G401 (cell line): ENCODE measurements around the gene WNT8A. TPM values are rescaled to one million over a fixed set of nuclear protein-coding genes. Genes with fewer than 3 reads are reported as not detected.

ENCODE experiments used
- DNase-seq: peaks from one replicate; pipeline ENCODE4 v3.0.0-alpha.2; 2015; ENCODE audit warnings: low spot score
- in situ Hi-C: cut with HindIII; loops from 2 replicates; pipeline ENCODE4 v1.10.0; 2016; ENCODE audit warnings: low sequenced_read_pairs, mixed read lengths
- total RNA-seq: library from RNA; depleted of rRNA; stranded (reverse); fragments of >200 nt; shearing (Covaris generic); gene quantifications from 2 replicates; pipeline ENCODE4 v1.2.3, GENCODE V29; 2014; rRNA removed

WNT8A gene
- total RNA-seq, 1 experiment from 2014 or later: not detected

- in situ Hi-C loops: no loop called here
- DNase-seq: no peak
These were observed 45.5 kb downstream of the WNT8A start for GRCh38 chr5:138129347-138129746.

- in situ Hi-C loops: no loop called here
- peak; percentile 28 for DNase-seq
These were observed 48.7 kb downstream of the WNT8A start for GRCh38 chr5:138132543-138132942.

- in situ Hi-C loops: no loop called here
These were observed 55.3 kb downstream of the WNT8A start, which contains the start of gene NME5 for GRCh38 chr5:138138949-138139780. Gene NME5 (minus strand): TSS chr5:138139428. CDS start chr5:138138780, 648 bp downstream.

GRCh38 chr5:138139781-138140090, 55.9 kb downstream of the WNT8A start:
- DNase-seq: no peak
- in situ Hi-C loops: no loop called here

More at GRCh38 chr5:138138949-138139780, 55.3 kb downstream of the WNT8A start, which contains the start of gene NME5:
- peak; percentile 89 for DNase-seq

- in situ Hi-C loops: no loop called here
- no peak for DNase-seq
These were observed 56.4 kb downstream of the WNT8A start for GRCh38 chr5:138140268-138140667.

Other genes with a start within 250 kb of the WNT8A start
- gene MYOT, start 216.2 kb upstream of the WNT8A start, total RNA-seq: not detected in 2 replicates
- not detected in 2 replicates for gene PKD2L2, start 194.6 kb upstream of the WNT8A start, total RNA-seq
- gene FAM13B, start 51.0 kb upstream of the WNT8A start, total RNA-seq: 10.9 and 11.4 TPM in 2 replicates
- gene NME5, start 55.4 kb downstream of the WNT8A start, total RNA-seq: not detected in 2 replicates
- gene BRD8, start 94.6 kb downstream of the WNT8A start, total RNA-seq: 36.8 and 47.4 TPM in 2 replicates
- 30.7 and 51.0 TPM in 2 replicates for gene KIF20A, start 95.1 kb downstream of the WNT8A start, total RNA-seq
- gene CDC23, start 129.3 kb downstream of the WNT8A start, total RNA-seq: 25.4 and 53.6 TPM in 2 replicates
- not detected in 2 replicates for gene GFRA3, start 190.6 kb downstream of the WNT8A start, total RNA-seq
- 39.8 and 57.5 TPM in 2 replicates for gene CDC25C, start 247.8 kb downstream of the WNT8A start, total RNA-seq